HL-60/S4 treated with phorbol 12-myristate 13-acetate at 8.2 ng/mL for 4 days and 3 days (cell line): Measurements from ENCODE around the gene EEF2.

ENCODE experiments used
- in situ Hi-C: fragments of 300-500 bp; cut with MboI; formaldehyde crosslinking; loops from 2 replicates; pipeline ENCODE4 v1.15.0; 2022; ENCODE audit warnings: low sequenced_read_pairs

Gene EEF2

GRCh38 chr19:3984908-3985642, at the start of gene EEF2:
Gene EEF2, minus strand, starts transcription at chr19:3985463. Its CDS starts 83 bp downstream, at chr19:3985380.
- in situ Hi-C loops, result no loop called here

DNA sequence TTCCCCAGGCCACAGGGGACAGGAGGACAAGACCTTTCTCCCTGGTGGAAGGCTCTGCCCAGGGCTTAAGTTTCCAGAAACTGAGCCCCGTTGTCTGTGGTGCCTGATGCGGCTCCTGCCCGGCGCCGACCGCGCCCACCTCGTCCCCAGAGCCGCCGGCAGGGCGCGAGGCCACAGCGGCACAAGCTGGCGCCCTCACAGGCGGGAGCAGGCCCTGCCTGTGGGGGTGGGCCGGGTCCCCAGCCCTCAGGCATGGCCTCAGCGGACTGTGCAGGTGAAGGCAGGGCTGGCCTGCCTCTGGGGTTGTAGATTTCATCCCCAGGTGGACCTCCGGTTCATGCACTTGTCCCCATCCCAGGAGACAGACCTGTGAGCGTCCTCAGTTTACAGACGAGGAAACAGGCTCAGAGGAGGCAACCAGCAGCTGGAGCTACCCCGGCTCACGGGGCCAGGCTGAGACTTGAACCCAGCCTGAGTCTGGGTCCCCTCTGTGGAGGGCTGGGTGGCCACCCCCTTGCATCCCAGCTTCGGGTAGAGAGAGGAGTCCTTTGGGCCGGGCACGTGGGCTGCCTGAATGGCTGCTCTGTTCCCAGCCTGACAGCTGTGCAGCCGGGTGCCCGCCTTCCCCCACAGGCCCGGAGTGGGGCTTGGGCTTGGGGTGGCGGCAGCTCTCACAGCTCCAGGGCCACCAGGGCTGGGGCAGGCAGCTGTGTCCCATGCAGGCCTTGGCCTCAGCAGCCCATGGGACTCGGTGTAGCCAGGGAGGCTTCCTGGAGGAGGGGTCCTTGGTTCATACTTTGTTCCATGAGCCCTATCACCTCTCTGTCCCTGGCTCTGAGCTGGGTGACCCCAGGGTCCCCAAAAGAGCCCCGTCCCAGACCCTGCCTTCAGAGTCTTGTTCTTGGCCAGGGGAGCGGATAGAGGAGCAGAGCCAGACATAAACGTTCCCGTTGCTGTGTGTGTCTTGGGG, 49.1 kb upstream of the EEF2 start:
- in situ Hi-C loops, result no loop called here

DNA sequence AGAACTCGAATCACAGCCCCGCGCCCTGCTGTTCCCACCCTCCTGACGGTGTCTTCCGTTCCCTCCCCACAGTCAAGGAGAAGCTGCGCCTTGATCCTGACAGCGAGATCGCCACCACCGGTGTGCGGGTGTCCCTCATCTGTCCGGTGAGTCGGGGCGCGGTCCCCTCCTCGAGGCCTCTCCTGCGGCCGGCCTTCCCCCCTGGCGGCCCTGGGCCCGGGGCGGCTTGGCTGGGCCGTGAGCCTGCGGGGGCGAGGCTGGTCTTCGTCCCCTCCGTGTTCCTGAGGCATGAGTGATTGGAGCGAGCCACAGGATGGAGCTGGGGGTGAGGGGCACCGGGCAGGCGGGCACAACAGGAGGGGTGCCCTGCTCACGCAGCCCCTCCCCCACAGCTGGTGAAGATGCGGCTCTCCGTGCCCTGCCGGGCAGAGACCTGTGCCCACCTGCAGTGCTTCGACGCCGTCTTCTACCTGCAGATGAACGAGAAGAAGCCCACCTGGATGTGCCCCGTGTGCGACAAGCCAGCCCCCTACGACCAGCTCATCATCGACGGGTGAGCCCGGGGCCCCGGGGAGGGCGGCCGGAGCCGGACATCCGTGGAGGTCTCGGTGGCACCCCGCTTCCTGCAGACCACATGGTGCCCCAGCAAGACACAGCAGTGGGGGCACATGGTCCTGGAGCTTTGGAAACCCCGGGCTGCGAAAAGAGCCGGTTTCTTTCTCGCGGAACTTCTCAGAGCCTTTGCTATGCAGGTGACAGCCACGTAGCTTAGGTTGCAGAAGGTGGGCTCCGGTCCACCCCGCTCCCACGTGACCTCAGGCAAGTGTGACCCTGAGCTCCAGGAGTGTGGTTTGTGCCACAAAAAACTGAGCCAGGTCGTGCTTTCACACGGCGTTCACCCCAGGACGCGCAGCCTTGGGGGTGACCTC, 48.0 kb upstream of the EEF2 start:
- in situ Hi-C loops, result no loop called here

- in situ Hi-C loops, result no loop called here
These were observed 47.2 kb upstream of the EEF2 start for GRCh38 chr19:4032436-4032835.

GRCh38 chr19:4031420-4031819, 46.2 kb upstream of the EEF2 start:
- in situ Hi-C loops, result no loop called here

DNA sequence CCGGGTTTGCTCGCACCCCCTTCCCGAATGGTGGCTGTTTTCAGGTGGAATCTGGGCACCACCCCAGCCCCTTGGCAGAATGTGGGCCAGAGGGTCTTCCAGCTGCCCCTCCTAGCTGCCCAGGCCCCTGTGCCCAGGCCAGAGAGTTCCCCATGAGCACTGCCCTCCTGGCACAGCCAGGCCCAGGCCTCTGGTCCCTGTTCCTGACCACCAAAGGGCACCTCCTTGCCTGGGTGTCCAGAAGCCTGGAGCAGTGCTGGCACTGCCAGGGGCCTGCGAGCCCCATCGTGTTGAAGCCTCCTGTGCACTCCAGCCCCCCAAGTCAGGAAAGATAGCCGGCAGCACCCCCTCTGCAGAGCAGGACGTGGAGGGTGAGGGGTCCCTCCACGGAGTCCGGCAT, 45.7 kb upstream of the EEF2 start:
- in situ Hi-C loops, result no loop called here

DNA sequence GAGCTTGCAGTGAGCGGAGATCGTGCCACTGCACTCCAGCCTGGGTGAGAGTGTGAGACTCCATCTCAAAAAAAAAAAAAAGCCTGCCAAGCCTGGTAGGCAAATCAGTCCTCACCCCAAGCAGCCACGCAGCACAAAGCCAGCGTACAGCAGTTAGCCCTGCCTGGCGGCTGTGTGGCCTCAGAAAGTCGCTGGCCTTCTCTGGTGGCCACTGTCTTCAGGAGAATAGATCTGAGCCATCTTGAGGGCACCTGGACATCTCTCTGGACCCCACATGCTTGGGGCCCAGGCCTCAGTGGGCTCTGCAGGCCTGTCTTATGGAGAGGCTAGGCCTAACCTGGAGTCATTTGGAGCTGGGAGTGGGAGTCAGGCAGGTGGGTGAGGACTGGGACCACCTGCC, 45.3 kb upstream of the EEF2 start:
- in situ Hi-C loops, result no loop called here

GRCh38 chr19:4029247-4029614, 44.0 kb upstream of the EEF2 start:
- in situ Hi-C loops, result no loop called here

DNA sequence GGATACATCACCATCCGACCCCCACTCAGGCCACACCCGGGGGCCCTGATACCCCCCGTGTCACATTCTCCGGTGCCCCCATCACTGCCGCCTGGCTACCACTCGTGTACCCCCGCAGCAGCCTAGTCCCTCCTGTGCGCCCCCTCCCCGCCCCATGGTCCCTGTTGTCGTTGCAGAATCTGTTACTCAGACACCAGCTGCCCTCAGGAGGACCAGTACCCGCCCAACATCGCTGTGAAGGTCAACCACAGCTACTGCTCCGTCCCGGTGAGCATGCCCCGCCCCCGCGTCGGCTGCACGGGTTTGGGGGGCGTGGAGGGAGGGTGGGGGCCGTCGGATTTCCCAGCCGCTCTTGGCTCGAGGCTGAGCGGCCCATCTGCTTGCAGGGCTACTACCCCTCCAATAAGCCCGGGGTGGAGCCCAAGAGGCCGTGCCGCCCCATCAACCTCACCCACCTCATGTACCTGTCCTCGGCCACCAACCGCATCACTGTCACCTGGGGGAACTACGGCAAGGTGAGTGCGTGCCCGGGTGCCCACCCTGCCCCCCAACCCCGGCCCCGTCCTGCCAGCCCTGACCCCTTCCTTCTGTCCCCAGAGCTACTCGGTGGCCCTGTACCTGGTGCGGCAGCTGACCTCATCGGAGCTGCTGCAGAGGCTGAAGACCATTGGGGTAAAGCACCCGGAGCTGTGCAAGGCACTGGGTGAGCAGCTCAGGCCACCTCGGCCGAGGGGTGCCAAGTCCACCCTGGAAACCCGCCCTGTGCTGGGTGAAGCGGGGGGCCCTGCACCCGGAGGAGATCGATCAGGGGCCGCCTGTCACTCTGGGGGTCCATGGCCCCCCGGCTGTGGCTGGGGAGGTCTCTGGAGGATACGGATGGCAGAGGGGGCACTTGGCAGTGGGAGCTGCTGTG, 43.3 kb upstream of the EEF2 start:
- in situ Hi-C loops, result no loop called here

- in situ Hi-C loops, result no loop called here
These were observed 41.9 kb upstream of the EEF2 start for GRCh38 chr19:4027146-4027545.

DNA sequence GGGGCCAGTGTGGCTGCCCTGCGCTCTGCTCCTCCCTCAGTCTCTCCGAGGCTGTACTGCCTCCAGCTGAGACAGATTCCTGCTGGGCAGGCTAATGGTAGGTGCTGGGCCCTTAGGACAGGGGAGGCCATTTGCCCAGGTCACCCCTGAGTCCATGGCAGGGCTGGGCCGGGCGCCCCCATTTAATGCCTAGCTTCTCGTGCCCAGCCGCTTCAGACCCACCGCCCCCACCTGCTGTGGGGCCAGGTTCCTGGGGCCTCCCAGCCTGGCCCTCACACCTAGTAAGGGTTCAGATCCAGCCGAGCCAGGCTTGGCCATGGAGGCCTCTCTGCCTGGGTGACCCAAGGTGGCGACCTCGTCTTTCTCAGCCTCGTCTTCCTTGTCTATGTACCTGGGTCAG, 40.1 kb upstream of the EEF2 start:
- in situ Hi-C loops, result no loop called here

DNA sequence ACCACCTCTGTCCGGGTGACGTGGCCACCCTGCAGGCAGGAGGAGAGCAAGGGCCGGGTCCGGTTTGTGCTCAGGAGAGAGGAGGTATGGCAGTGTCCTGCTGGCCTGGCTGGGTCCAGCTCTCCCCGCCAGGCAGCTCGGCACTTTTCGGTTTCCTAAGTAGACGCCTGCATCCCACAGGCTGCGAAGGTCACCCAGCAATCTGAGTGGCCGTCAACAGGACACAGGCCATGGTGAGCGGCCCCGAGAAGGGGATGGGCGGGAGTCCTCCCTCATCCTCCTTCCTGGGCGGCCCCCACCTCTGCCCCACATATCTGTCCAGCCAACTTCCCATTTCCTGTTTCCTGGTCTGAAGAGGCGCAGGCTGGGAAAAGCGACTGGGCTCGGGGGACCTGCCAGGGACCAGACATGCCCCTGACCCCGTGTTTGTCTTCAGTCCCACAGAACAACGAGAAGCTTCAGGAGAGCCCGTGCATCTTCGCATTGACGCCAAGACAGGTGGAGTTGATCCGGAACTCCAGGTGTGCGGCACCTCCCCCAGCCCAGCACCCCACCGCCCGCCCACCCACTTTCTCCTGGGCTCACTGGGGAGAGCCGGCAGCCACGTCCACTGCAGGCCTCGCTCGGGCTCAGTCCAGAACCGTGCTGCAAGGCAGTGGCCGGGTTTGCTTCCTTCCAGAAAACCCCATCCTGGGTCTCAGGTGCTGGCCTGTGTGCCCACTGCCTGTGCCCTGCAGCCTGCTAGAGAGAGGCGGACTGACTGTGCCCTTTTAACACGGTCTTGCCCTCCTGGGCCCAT, 38.5 kb upstream of the EEF2 start:
- in situ Hi-C loops, result no loop called here

GRCh38 chr19:4019578-4019977, 34.3 kb upstream of the EEF2 start:
- in situ Hi-C loops, result no loop called here

DNA sequence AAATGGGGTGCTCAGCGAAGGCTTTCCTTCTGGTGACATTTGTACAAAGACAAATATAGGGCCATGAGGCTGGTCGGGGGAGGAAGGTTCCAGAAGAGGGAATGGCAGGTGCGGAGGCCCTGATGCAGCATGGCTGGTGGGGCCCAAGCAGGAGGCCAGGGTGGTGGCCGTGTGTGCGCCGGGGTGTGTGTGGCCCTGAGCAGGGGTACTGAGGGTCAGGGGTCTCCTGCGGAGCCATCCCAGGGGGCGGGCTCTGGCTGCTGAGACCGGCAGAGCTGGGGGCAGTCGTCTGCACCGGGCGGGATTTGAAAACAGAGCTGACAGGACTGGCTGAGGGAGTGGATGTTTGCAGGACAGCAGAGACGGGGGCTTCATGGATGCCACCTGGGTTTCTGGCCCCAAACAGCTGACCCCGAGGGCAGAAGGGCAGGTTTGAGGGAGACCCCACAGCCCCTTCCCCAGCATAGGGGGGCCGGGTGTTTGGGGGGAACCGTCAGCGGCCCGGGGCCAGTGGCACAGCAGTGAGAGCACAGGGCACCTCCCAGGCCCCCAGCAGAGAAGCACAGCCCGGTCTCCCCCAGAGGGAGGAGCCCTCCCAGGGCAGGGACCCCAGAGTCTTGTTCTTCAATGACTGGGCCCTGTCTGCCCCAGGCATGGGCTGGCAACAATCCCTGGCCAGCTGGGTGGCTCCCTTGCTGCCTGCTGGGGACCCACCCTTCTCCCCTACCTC, 33.7 kb upstream of the EEF2 start:
- in situ Hi-C loops, result no loop called here

GRCh38 chr19:4018140-4018613, 32.9 kb upstream of the EEF2 start:
- in situ Hi-C loops, result no loop called here

GRCh38 chr19:4016903-4017638, 31.8 kb upstream of the EEF2 start:
- in situ Hi-C loops, result no loop called here

DNA sequence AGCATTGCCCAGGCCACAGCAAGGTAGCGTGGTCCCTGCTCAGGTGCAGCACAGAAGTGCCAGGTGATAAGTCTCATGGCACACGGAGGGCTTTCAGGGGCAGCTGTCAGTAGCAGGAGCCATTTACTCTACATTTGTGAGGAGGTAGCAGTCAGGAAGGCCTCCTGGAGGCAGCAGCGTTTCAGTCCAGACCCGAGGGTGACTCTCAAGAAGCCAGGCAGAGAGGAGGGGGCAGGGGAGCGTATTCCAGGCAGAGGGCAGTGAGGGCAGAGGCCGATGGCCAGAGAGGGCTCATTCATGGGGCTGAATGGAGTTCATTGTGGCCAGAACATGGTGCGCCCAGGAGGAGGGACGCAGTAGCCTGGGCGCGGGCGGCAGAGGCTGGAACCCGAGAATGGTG, 31.2 kb upstream of the EEF2 start:
- in situ Hi-C loops, result no loop called here
